ENCODE results near the gene ADAMTSL4. TPM values are rescaled to one million over a fixed set of nuclear protein-coding genes. Genes with fewer than 3 reads are reported as not detected.
A peak's percentile ranks its signal among the peaks of the same experiment; 100 is the strongest.

The ADAMTSL4 gene
- total and polyA plus RNA-seq, 2 donors (not counting 1 experiment from before 2014, with no cell fraction given): 7.3 to 13.0 TPM

GRCh38 chr1:150535511-150536287 is 13.5 kb upstream of the ADAMTSL4 start:
- Histone ChIP-seq H3K27ac (ENCODE audit: insufficient read depth, low read length) (no peak overlapping the region), H3K9ac (ENCODE audit: insufficient read depth, low read length) (no peak overlapping the region), H3K4me1 (ENCODE audit: control insufficient read depth, extremely low read depth, insufficient read depth, low read length) (peaks cover 12% of the 10 kb centered on the region)

GRCh38 chr1:150536836-150537731 is 12.1 kb upstream of the ADAMTSL4 start:
- H2AFZ ChIP-seq (ENCODE audit: low read length): no peak overlapping the region
- DNase-seq (ENCODE audit: low read depth in 2 of 2): peak in 1 of 2 donors; percentile 29
- H3K4me1 ChIP-seq (ENCODE audit: control insufficient read depth, extremely low read depth, insufficient read depth, low read length): peaks cover 12% of the 10 kb centered on the region

More at GRCh38 chr1:150535511-150536287, 13.5 kb upstream of the ADAMTSL4 start:
- Histone ChIP-seq H3K27me3 (ENCODE audit: control insufficient read depth, insufficient read depth, low read length) (no peaks in the 10 kb centered on the region), H3K36me3 (ENCODE audit: control insufficient read depth, insufficient read depth, low read length) (no peaks in the 10 kb centered on the region), H3K4me3 (replicated peaks in 1 of 4; ENCODE audit: control extremely low read depth in 1 of 4, insufficient read depth in 1 of 4, low read depth in 3 of 4, low read length in 4 of 4) (no peak overlapping the region), H2AFZ (ENCODE audit: low read length) (no peak overlapping the region), H4K20me1 (ENCODE audit: control insufficient read depth, extremely low read depth, insufficient read depth, low read length) (no peaks in the 10 kb centered on the region), H3K4me2 (ENCODE audit: extremely low read depth, insufficient read depth, low read length) (peak overlapping the region; percentile 44), H3K79me2 (ENCODE audit: control insufficient read depth, insufficient read depth, low read length) (no peaks in the 10 kb centered on the region), H3K9me3 (ENCODE audit: control insufficient read depth, insufficient read depth, low read depth, low read length) (no peaks in the 10 kb centered on the region)
- no peak for TF ChIP-seq EZH2 (IDR thresholded peaks at IDR 0.05; ENCODE audit: low read length, missing control alignments)
- no peak for TF ChIP-seq CTCF (conservative IDR thresholded peaks at IDR 0.05 in 1 of 2, IDR thresholded peaks at IDR 0.05 in 1 of 2; ENCODE audit: low read depth in 1 of 2, low read length in 2 of 2)
- peak in 1 of 2 donors; percentile 91 for DNase-seq (ENCODE audit: low read depth in 2 of 2)

More at GRCh38 chr1:150536836-150537731, 12.1 kb upstream of the ADAMTSL4 start:
- Histone ChIP-seq H3K36me3 (ENCODE audit: control insufficient read depth, insufficient read depth, low read length) (no peaks in the 10 kb centered on the region), H3K79me2 (ENCODE audit: control insufficient read depth, insufficient read depth, low read length) (no peaks in the 10 kb centered on the region), H3K27ac (ENCODE audit: insufficient read depth, low read length) (peak overlapping the region; percentile 27), H3K27me3 (ENCODE audit: control insufficient read depth, insufficient read depth, low read length) (no peaks in the 10 kb centered on the region), H3K4me2 (ENCODE audit: extremely low read depth, insufficient read depth, low read length) (no peak overlapping the region), H4K20me1 (ENCODE audit: control insufficient read depth, extremely low read depth, insufficient read depth, low read length) (no peaks in the 10 kb centered on the region), H3K4me3 (replicated peaks in 1 of 4; ENCODE audit: control extremely low read depth in 1 of 4, insufficient read depth in 1 of 4, low read depth in 3 of 4, low read length in 4 of 4) (no peak overlapping the region), H3K9ac (ENCODE audit: insufficient read depth, low read length) (no peak overlapping the region), H3K9me3 (ENCODE audit: control insufficient read depth, insufficient read depth, low read depth, low read length) (no peaks in the 10 kb centered on the region)
- no peak for TF ChIP-seq EZH2 (IDR thresholded peaks at IDR 0.05; ENCODE audit: low read length, missing control alignments)
- no peak for TF ChIP-seq CTCF (conservative IDR thresholded peaks at IDR 0.05 in 1 of 2, IDR thresholded peaks at IDR 0.05 in 1 of 2; ENCODE audit: low read depth in 1 of 2, low read length in 2 of 2)

Data from fibroblast of lung (primary cell).